GM12878 (cell line): ENCODE measurements around the gene LPA. TPM values are rescaled to one million over a fixed set of nuclear protein-coding genes. Genes with fewer than 3 reads are reported as not detected.

Experiments used
- ATAC-seq: fragments of 200-7000 bp; cut with Tn5 transposase; 3 replicates; pipeline ENCODE4 v1.9.1; 2020; ENCODE audit warnings: mild to moderate bottlenecking, moderate library complexity
- BruUV-seq: library from RNA; stranded (reverse); fragments of 400-500 nt; replicated peaks from 2 replicates; lab custom pipeline; 2021; lab: Mats Ljungman, UMichigan
- CTCF ChIA-PET: fragments of 300-600 bp; sonication (Branson Sonifier 250); formaldehyde crosslinking; extraction: SDS; loops from one replicate; lab custom pipeline; 2021; ENCODE audit warnings: inconsistent platforms; lab: Yijun Ruan, JAX
- POLR2A ChIA-PET: fragments of 350-600 bp; formaldehyde crosslinking; extraction: SDS; loops from one replicate; lab custom pipeline; 2021; ENCODE audit warnings: inconsistent platforms; lab: Charles Lee
- RAD21 ChIA-PET: fragments of 300-600 bp; sonication (Branson Sonifier 250); formaldehyde crosslinking; loops from one replicate; lab custom pipeline; 2023; ENCODE audit warnings: antibody characterized with exemption; ENCODE audit not compliant: unreplicated experiment; lab: Charles Lee
- SMC1A ChIA-PET: fragments of 300-600 bp; sonication (Branson Sonifier 250); formaldehyde crosslinking; loops from one replicate; lab custom pipeline; 2023; ENCODE audit not compliant: unreplicated experiment, uncharacterized antibody; lab: Charles Lee
- DNase-seq: peaks from one replicate; pipeline ENCODE4 v3.0.0-alpha.2; 2011; ENCODE audit warnings: low read depth, low spot score
- FAIRE-seq: peaks from 3 replicates; lab custom pipeline; 2011; peaks lifted over from hg19 to GRCh38; lab: Jason Lieb, UNC
- H2AFZ ChIP-seq: 2 replicates; pipeline ENCODE4 v1.6.0; 2011; ENCODE audit warnings: low read depth, low read length, control low read depth; ENCODE audit not compliant: control insufficient read depth
- H3K27ac ChIP-seq: 2 replicates; pipeline ENCODE4 v1.5.1; 2011; ENCODE audit warnings: control low read depth; ENCODE audit not compliant: control insufficient read depth, insufficient read depth
- H3K27me3 ChIP-seq, 2 experiments: replicated peaks in 1 of 2; 2 replicates each; pipeline versions ENCODE4 v1.6.0 to v1.6.1; 2011; ENCODE audit warnings: low read length in 1 of 2; ENCODE audit not compliant: control insufficient read depth in 2 of 2, insufficient read depth in 2 of 2
- H3K36me3 ChIP-seq, 2 experiments: 2 replicates each; pipeline ENCODE4 v1.5.1; 2011; ENCODE audit warnings: low read length in 1 of 2; ENCODE audit not compliant: control insufficient read depth in 2 of 2, insufficient read depth in 2 of 2
- H3K4me1 ChIP-seq: 2 replicates; pipeline ENCODE4 v1.6.1; 2011; ENCODE audit warnings: mild to moderate bottlenecking, low read length, moderate library complexity, mixed read lengths; ENCODE audit not compliant: control insufficient read depth, insufficient read depth
- H3K4me2 ChIP-seq: 2 replicates; pipeline ENCODE4 v1.6.0; 2011; ENCODE audit warnings: control low read depth; ENCODE audit not compliant: control insufficient read depth, insufficient read depth
- H3K4me3 ChIP-seq: fragments of 200-600 bp; sonication (generic); 2 replicates; pipeline ENCODE4 v1.5.1; 2016
- H3K79me2 ChIP-seq: 2 replicates; pipeline ENCODE4 v1.6.0; 2011; ENCODE audit warnings: low read length; ENCODE audit not compliant: control insufficient read depth, insufficient read depth
- H3K9ac ChIP-seq: 2 replicates; pipeline ENCODE4 v1.8.0; 2011; ENCODE audit warnings: low read length, control low read depth, mixed read lengths; ENCODE audit not compliant: control insufficient read depth, insufficient read depth
- H3K9me3 ChIP-seq: replicated peaks from 3 replicates; pipeline ENCODE4 v1.5.1; 2011; ENCODE audit warnings: mild to moderate bottlenecking, low read length; ENCODE audit not compliant: control insufficient read depth, insufficient read depth
- H4K20me1 ChIP-seq: 2 replicates; pipeline ENCODE4 v1.6.0; 2011; ENCODE audit not compliant: control insufficient read depth, insufficient read depth
- CTCF ChIP-seq, 3 experiments: IDR thresholded peaks in 2 of 3; conservative IDR thresholded peaks in 1 of 3; 2 replicates each; pipeline ENCODE4 v1.5.1; 2011; ENCODE audit warnings: low read depth in 3 of 3, low read length in 3 of 3, mild to moderate bottlenecking in 3 of 3, control low read depth in 2 of 3, moderate library complexity in 2 of 3, inconsistent platforms in 1 of 3, mixed read lengths in 1 of 3; ENCODE audit not compliant: control insufficient read depth in 2 of 3, insufficient read depth in 1 of 3; ENCODE audit errors: extremely low read depth in 1 of 3
- ZNF592 ChIP-seq: fragments of 450-650 bp; IDR thresholded peaks from 2 replicates; pipeline ENCODE4 v1.6.1; 2017; ENCODE audit warnings: mild to moderate bottlenecking, moderate library complexity
- WGBS: methylation state at CpG from one replicate; pipeline ENCODE4 v1.1.6; 2016; ENCODE audit warnings: low lambda C conversion rate; ENCODE audit not compliant: insufficient replicate concordance, insufficient coverage; ENCODE audit errors: missing lambda C conversion rate; 5-methylcytosine and 5-hydroxymethylcytosine counted together
- in situ Hi-C: fragments of 300-500 bp; cut with MboI; formaldehyde crosslinking; loops from 9 replicates; pipeline ENCODE4 v1.14.3; 2018; ENCODE audit warnings: mixed read lengths
- intact Hi-C: fragments of 100-400 bp; cut with micrococcal nuclease; formaldehyde crosslinking; loops from one replicate; pipeline ENCODE4 v1.14.2; 2022; ENCODE audit not compliant: unreplicated experiment
- polyA plus RNA-seq, 11 experiments: library from polyadenylated mRNA; depleted of rRNA in 4 of 11; unstranded in 6 of 11; stranded (reverse) in 5 of 11; fragments of >200 nt; fragmentation: Nextera tagmentation in 4 of 11; fragmentation: Illumina TruSeq in 1 of 11; extraction: Ambion mirVana in 4 of 11; extraction: Trizol in 1 of 11; gene quantifications; 1 replicate in 1 of 11; 2 replicates in 10 of 11; pipeline versions ENCODE4 v1.2.1 to v1.2.3, GENCODE V29; 2011 to 2016; ENCODE audit warnings: inconsistent platforms in 2 of 11, missing spikeins in 2 of 11, low read depth in 1 of 11
- total RNA-seq, 4 experiments: library from RNA; depleted of rRNA in 3 of 4; stranded (reverse); fragments of >200 nt in 3 of 4; fragmentation: Illumina TruSeq in 1 of 4; extraction: Trizol in 1 of 4; gene quantifications; 2 replicates each; pipeline versions ENCODE4 v1.2.1 to v1.2.3, GENCODE V29; 2013 to 2021

The LPA gene
- total and polyA plus RNA-seq, 10 of the 15 experiments (the other 5 are each of a cell fraction or from before 2014, with no cell fraction given), result 0.03 to 2.8 (median 0.57) TPM

- BruUV-seq, result no TSS peak
- Histone ChIP-seq H2AFZ (peak overlapping the region; percentile 88), H3K27me3 (no peaks in the 10 kb centered on the region), H3K4me1 (no peaks in the 10 kb centered on the region), H3K79me2 (no peaks in the 10 kb centered on the region), H3K36me3 (no peaks in the 10 kb centered on the region), H3K4me2 (peak overlapping the region; percentile 88), H3K9me3 (no peaks in the 10 kb centered on the region), H3K9ac (peak overlapping the region; percentile 35; the same call in 1 of the 2 replicates)
- 13% methylated on average over 8 of the region's 8 CpGs for WGBS
- in situ Hi-C loops, result loop anchor here (10.0 kb wide), 1 partner anchor 855 kb away; no protein-coding TSS in a partner anchor
- RAD21 ChIA-PET, result interaction anchor here (0.9 to 1.0 kb wide), 4 partner anchors 11 to 854 kb away, joined by 3 to 4 read pairs (median 4); no protein-coding TSS in a partner anchor
- POLR2A ChIA-PET, result no interaction called here
- CTCF ChIA-PET, result interaction anchor here (0.6 to 9.3 kb wide), 18 partner anchors 10 to 854 kb away, joined by 3 to 69 read pairs (median 3); no protein-coding TSS in a partner anchor
- TF ChIP-seq CTCF (IDR thresholded peaks at IDR 0.05 in 2 of 3, conservative IDR thresholded peaks at IDR 0.05 in 1 of 3; ENCODE audit: control insufficient read depth in 2 of 3, extremely low read depth in 1 of 3, insufficient read depth in 1 of 3, low read depth in 3 of 3, low read length in 3 of 3), result peak in 2 of 3 experiments; percentile 87 to 91; a peak in 2 of 6 replicates
- TF ChIP-seq ZNF592, result no peak
- TF ChIP-seq, all 136 proteins: peak for 1
- peak overlapping the region; percentile 69; the same call in 1 of the 2 replicates for H3K4me3 ChIP-seq
- ATAC-seq (peak; percentile 93), DNase-seq (no peak), FAIRE-seq (peak; percentile 47)
- no peak overlapping the region for H3K27ac ChIP-seq
- H4K20me1 ChIP-seq, result no peaks in the 10 kb centered on the region
- intact Hi-C loops, result loop anchor here (1.0 to 5.0 kb wide), 4 partner anchors 15 to 853 kb away; no protein-coding TSS in a partner anchor
- SMC1A ChIA-PET, result interaction anchor here (0.7 to 1.3 kb wide), 4 partner anchors 14 to 382 kb away, joined by 3 to 4 read pairs (median 3); partner anchors contain the start of gene LPA
Observed at GRCh38 chr6:160519603-160520042, 144.5 kb downstream of the LPA start.
